ENCODE results near the gene SMAD2. TPM values are rescaled to one million over a fixed set of nuclear protein-coding genes. Genes with fewer than 3 reads are reported as not detected.

SMAD2 gene
- total RNA-seq (2012; rRNA removed): 23.2 and 24.1 TPM in 2 replicates

DNA sequence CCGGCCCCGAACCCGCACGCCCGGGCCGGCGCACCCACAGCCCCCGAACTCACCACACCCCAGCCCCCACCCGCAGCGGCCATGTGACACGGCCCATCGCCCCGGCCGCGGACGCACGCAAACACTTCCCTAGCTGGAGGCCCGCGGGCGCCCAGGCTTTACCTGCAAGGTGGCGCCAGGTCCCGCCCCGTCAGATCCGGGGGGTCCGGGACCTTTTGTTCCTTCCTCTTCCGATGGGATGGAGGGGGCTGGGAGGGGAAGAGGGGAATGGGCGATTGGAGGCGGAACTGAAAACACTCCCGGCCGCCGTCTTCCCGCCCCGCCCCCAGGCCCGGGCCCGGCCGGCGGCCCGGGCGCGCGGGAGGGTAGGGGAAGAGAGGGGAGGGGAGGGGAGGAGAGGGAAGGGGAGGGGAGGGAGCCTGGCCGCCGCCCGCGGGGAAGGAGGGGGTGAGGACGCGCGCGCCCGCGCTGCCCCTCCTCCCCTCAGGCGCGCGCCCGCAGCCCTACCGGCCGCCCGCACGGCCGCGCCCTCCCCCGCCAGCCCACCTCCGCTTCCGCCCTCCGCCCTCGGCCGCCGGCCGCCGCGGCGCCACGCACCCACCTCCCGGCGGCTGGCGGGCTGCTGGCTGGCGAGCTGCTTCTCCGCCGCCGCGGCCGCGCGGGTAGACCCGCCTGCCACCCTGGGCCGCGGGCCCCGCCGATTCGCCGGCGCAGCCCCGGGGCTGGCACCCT is at the start of gene SMAD2:
SMAD2 (minus strand) TSS at position 461 of the 732 bp plus-strand sequence. CDS start 33,903 bp downstream, outside the sequence.
- Histone ChIP-seq H3K4me1 (ENCODE audit: control insufficient read depth, insufficient read depth, low read length) (peaks cover 17% of the 10 kb centered on the region), H3K27me3 (ENCODE audit: control insufficient read depth, insufficient read depth, low read length) (peaks cover 12% of the 10 kb centered on the region), H3K4me3 (ENCODE audit: low read length) (peak within 1 kb of the TSS; percentile 80), H3K4me2 (ENCODE audit: low read length) (peak within 1 kb of the TSS; percentile 83), H3K36me3 (ENCODE audit: insufficient read depth, low read length) (no peaks in the 10 kb centered on the region), H3K9ac (ENCODE audit: low read depth, low read length) (peak within 1 kb of the TSS; percentile 86), H3K9me3 (replicated peaks; ENCODE audit: low read length) (no peaks in the 10 kb centered on the region)

DNA sequence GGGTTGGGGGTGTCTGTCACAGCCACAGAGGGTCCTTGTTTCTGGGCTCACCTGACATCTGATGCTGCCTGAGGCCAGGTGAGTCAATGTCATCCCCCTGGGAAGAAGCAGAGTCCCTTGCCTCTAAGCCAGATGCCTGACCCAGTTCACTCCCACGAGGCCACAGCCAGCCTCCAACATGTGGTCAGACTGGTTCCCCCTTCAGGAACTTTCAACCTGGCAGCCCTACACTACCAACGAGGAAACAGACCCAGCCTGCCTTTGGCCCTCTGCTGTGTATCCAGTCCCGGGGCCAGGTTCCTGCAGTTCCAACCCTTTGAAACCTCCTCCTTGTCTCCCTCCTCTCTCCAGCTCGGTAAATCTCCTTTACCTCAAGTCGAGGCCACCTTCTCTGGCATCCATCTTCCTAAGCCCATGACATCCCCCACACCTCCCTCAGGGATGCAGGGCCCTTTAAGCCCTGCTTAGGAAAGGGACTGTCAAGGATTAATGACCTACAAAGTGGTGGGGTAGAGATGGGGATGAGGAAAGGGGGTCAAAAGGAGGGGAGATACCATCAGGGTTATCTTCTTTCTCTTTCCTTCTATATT is 49.2 kb upstream of the SMAD2 start:
- Histone ChIP-seq H3K9ac (ENCODE audit: low read depth, low read length) (no peak overlapping the region), H3K4me1 (ENCODE audit: control insufficient read depth, insufficient read depth, low read length) (no peaks in the 10 kb centered on the region), H3K36me3 (ENCODE audit: insufficient read depth, low read length) (no peaks in the 10 kb centered on the region), H3K9me3 (replicated peaks; ENCODE audit: low read length) (no peaks in the 10 kb centered on the region), H3K4me2 (ENCODE audit: low read length) (no peak overlapping the region), H3K4me3 (ENCODE audit: low read length) (no peak overlapping the region), H3K27me3 (ENCODE audit: control insufficient read depth, insufficient read depth, low read length) (peaks cover 43% of the 10 kb centered on the region)

DNA sequence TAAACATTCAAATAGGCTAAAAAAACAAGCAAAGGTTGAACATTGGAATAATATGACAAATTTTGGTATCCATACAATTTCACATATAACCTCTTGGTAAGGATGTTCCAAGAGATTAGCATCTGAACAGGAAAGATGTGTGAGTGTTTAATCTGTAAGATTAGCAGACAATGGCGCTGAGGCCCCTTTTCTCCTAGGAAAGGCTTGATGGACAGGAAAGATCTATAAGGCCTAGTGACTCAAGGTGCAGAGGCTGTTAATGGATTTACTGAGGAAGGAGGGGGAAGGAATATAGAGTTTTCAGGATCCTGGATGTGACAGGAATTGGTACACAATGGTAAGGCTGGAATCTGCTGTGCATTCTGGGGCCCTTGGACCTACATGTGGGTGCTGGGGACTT is 48.1 kb upstream of the SMAD2 start:
- peaks cover 45% of the 10 kb centered on the region for H3K27me3 ChIP-seq (ENCODE audit: control insufficient read depth, insufficient read depth, low read length)
- no peak overlapping the region for H3K4me2 ChIP-seq (ENCODE audit: low read length)
- no peaks in the 10 kb centered on the region for H3K4me1 ChIP-seq (ENCODE audit: control insufficient read depth, insufficient read depth, low read length)
- H3K4me3 ChIP-seq (ENCODE audit: low read length): no peak overlapping the region
- H3K9ac ChIP-seq (ENCODE audit: low read depth, low read length): no peak overlapping the region
- H3K36me3 ChIP-seq (ENCODE audit: insufficient read depth, low read length): no peaks in the 10 kb centered on the region
- H3K9me3 ChIP-seq (replicated peaks; ENCODE audit: low read length): no peaks in the 10 kb centered on the region

DNA sequence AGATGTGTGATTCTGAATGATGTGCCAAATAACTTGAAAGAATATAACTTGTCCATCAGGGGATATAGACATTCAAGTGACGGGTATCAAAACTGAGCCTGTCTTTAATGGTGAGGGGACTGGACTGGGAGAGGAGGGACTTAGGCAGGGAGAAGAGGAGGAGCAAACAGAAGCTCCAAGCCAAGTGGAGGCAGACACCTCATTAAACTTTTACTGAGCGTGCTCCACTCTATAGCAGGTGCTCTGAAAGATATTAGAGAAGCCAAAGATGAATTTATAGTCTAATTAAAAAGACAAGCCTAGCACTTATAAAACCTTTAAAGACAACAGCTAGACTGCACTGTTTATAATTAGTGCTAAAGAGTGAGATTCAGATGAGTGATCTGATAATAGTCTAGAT is 47.7 kb upstream of the SMAD2 start:
- H3K27me3 ChIP-seq (ENCODE audit: control insufficient read depth, insufficient read depth, low read length): peaks cover 50% of the 10 kb centered on the region
- no peak overlapping the region for H3K4me2 ChIP-seq (ENCODE audit: low read length)
- no peaks in the 10 kb centered on the region for H3K4me1 ChIP-seq (ENCODE audit: control insufficient read depth, insufficient read depth, low read length)
- H3K4me3 ChIP-seq (ENCODE audit: low read length): no peak overlapping the region
- no peak overlapping the region for H3K9ac ChIP-seq (ENCODE audit: low read depth, low read length)
- H3K9me3 ChIP-seq (replicated peaks; ENCODE audit: low read length): no peaks in the 10 kb centered on the region
- no peaks in the 10 kb centered on the region for H3K36me3 ChIP-seq (ENCODE audit: insufficient read depth, low read length)

DNA sequence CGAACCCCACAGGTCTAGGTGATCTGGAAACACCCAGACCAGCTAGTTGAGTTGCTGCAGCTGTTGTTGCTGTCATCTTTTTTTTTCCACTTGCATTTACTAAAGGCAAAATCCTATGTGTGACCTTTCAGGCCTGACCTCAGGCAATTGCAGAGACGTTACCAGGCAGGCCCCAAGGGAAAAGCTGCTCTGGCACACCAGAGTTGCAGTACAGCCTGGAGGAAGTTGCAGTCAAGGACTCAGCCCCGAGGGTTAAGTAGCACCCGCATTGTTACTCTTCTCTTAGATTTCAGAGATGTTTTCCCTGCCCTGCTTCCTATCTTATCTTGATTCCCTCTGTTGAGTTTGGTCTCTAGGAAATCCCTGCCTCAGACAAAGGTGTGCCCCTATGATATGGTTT is 45.2 kb upstream of the SMAD2 start:
- no peak overlapping the region for H3K9ac ChIP-seq (ENCODE audit: low read depth, low read length)
- H3K4me3 ChIP-seq (ENCODE audit: low read length): no peak overlapping the region
- H3K27me3 ChIP-seq (ENCODE audit: control insufficient read depth, insufficient read depth, low read length): peaks cover 53% of the 10 kb centered on the region
- H3K36me3 ChIP-seq (ENCODE audit: insufficient read depth, low read length): no peaks in the 10 kb centered on the region
- H3K4me1 ChIP-seq (ENCODE audit: control insufficient read depth, insufficient read depth, low read length): no peaks in the 10 kb centered on the region
- H3K4me2 ChIP-seq (ENCODE audit: low read length): no peak overlapping the region
- H3K9me3 ChIP-seq (replicated peaks; ENCODE audit: low read length): no peaks in the 10 kb centered on the region

DNA sequence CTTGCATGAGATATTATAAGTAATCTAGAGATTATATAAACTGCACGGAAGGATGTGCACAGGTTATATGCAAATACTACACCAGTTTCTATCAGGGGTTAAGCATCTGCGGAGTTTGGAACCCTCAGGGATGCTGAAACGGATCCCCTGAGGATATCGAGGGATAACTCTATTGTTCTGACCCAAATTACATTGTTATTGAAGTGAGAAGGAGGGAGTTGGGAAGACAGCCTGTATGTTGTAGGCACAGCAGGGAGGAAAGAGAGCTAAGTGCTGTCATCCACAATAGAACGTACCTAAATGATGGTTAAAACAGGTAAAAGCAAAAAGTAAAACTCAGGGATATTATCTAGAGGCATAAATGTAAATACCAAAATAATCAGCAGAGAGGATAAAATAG is 44.6 kb upstream of the SMAD2 start:
- H3K9me3 ChIP-seq (replicated peaks; ENCODE audit: low read length): no peaks in the 10 kb centered on the region
- no peak overlapping the region for H3K9ac ChIP-seq (ENCODE audit: low read depth, low read length)
- H3K36me3 ChIP-seq (ENCODE audit: insufficient read depth, low read length): no peaks in the 10 kb centered on the region
- no peaks in the 10 kb centered on the region for H3K4me1 ChIP-seq (ENCODE audit: control insufficient read depth, insufficient read depth, low read length)
- H3K4me3 ChIP-seq (ENCODE audit: low read length): no peak overlapping the region
- H3K4me2 ChIP-seq (ENCODE audit: low read length): no peak overlapping the region
- H3K27me3 ChIP-seq (ENCODE audit: control insufficient read depth, insufficient read depth, low read length): peaks cover 49% of the 10 kb centered on the region

DNA sequence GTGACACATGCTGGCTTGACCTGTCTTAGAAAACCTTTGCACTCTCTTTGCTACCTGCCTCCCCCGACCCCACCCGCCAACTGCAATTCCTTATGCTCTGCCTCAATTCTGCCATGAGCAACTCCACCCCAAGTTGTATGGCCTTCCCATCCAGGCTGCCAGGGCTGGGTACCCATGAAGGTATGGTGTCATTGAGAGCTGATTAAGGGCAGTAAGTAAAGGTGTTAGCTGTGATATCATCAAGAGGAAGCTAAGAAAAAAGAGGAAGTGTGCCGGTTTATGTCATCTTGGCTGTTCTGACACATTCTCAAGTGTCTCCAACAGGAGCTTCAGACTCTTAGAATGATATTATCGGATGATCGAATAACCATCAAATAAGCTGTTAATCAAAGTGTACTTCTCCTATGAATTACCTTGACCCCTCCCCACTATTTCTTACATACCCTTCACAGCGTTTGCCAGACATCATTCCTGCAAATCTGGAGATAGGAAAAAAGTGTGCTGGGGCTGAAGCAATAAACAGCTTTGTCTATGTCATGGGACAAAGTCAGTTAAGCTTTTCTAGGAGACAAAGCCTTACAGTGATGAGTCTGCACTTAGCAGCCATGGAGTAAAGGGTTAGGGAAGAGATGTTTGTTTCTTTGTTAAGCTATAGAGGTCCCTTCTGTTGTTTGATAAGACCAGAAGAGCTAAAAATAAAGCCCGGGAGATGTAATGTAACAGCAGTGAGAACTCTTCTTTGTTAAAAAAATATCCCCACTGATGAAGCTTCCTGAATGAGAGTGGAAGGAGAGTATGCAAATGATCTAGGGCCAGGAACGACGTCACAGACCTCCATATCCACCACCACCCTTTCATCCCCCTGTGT is 40.4 kb upstream of the SMAD2 start:
- Histone ChIP-seq H3K4me2 (ENCODE audit: low read length) (no peak overlapping the region), H3K27me3 (ENCODE audit: control insufficient read depth, insufficient read depth, low read length) (peaks cover 30% of the 10 kb centered on the region), H3K36me3 (ENCODE audit: insufficient read depth, low read length) (no peaks in the 10 kb centered on the region), H3K9me3 (replicated peaks; ENCODE audit: low read length) (no peaks in the 10 kb centered on the region), H3K4me3 (ENCODE audit: low read length) (no peak overlapping the region), H3K4me1 (ENCODE audit: control insufficient read depth, insufficient read depth, low read length) (peaks cover 12% of the 10 kb centered on the region), H3K9ac (ENCODE audit: low read depth, low read length) (no peak overlapping the region)

DNA sequence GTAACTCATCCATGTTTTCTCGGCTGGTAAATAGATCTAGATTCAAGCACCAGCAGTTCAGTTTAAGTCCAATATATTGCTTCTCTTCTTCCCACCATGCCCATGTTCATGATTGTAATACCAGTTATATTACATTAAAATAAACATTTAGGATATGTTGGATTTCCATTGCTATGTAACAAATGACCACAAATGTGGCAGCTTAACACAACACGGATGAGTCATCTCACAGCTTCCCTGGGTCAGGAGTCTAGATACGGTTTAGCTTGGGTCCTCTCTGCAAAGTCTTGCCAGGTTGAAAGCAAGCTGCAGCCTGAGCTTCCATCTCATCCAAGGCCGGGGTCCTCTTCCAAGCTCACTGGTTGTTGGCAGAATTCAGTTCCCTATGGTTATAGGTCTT is 39.4 kb upstream of the SMAD2 start:
- Histone ChIP-seq H3K9me3 (replicated peaks; ENCODE audit: low read length) (no peaks in the 10 kb centered on the region), H3K4me1 (ENCODE audit: control insufficient read depth, insufficient read depth, low read length) (peaks cover 12% of the 10 kb centered on the region), H3K36me3 (ENCODE audit: insufficient read depth, low read length) (no peaks in the 10 kb centered on the region), H3K4me2 (ENCODE audit: low read length) (no peak overlapping the region), H3K9ac (ENCODE audit: low read depth, low read length) (no peak overlapping the region), H3K4me3 (ENCODE audit: low read length) (no peak overlapping the region), H3K27me3 (ENCODE audit: control insufficient read depth, insufficient read depth, low read length) (peaks cover 21% of the 10 kb centered on the region)

DNA sequence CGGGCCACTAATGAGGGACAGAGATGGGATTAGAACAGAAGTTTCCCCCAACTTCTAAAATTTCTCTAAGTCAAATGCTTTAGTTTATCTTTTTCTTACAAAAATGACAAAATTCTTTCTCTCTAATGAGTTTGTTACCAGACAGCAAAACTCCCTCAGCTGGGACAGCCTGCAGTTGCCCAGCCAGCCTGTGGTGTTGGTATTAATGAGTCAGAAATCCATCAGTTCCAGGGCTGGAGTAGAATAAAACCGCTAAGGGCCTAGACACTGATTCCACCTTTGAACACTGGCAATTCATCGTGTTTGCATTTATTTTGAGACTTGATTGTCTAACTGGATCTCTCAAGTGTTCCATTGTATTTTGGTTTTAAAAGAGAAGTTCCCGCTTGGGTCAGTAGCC is 38.3 kb upstream of the SMAD2 start:
- H3K9me3 ChIP-seq (replicated peaks; ENCODE audit: low read length): no peaks in the 10 kb centered on the region
- no peak overlapping the region for H3K4me3 ChIP-seq (ENCODE audit: low read length)
- H3K36me3 ChIP-seq (ENCODE audit: insufficient read depth, low read length): no peaks in the 10 kb centered on the region
- peak overlapping the region; percentile 5 for H3K9ac ChIP-seq (ENCODE audit: low read depth, low read length)
- H3K27me3 ChIP-seq (ENCODE audit: control insufficient read depth, insufficient read depth, low read length): peaks cover 10% of the 10 kb centered on the region
- peak overlapping the region; percentile 46 for H3K4me2 ChIP-seq (ENCODE audit: low read length)
- H3K4me1 ChIP-seq (ENCODE audit: control insufficient read depth, insufficient read depth, low read length): peaks cover 12% of the 10 kb centered on the region

DNA sequence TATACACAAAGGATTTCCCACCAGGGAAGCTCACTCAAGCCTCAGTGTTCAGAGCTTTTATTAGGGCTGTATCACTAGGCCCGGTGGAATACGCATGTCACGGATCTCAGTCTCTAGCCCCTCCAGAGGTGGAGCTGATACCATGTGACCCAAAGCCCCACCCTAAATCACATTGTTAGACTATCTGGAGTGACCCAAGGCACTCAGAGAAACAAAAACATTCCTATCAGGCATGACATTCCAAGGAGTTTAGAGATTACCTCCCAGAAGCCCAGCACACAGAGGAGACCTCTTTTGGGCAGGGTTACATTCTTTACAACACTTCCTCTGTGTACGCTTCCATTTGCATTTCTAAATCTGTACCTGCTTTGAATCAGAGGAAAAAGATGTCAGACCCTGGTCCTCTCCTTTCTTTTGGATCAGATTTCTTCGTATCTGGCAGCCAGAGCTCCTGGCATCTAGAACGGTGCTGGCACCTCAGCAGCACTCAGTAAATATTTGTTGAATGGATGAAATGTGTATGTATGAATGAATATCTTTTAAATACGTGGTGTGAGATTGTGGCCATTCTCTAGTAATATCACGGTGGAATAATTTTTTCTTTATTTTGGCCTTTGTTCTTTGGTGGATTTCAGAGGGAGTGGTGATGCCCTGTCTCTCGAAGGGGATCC is 37.7 kb upstream of the SMAD2 start:
- H3K9ac ChIP-seq (ENCODE audit: low read depth, low read length): peak overlapping the region; percentile 5
- peaks cover 12% of the 10 kb centered on the region for H3K4me1 ChIP-seq (ENCODE audit: control insufficient read depth, insufficient read depth, low read length)
- H3K9me3 ChIP-seq (replicated peaks; ENCODE audit: low read length): no peaks in the 10 kb centered on the region
- H3K4me3 ChIP-seq (ENCODE audit: low read length): no peak overlapping the region
- H3K36me3 ChIP-seq (ENCODE audit: insufficient read depth, low read length): no peaks in the 10 kb centered on the region
- peaks cover 4% of the 10 kb centered on the region for H3K27me3 ChIP-seq (ENCODE audit: control insufficient read depth, insufficient read depth, low read length)
- peak overlapping the region; percentile 46 for H3K4me2 ChIP-seq (ENCODE audit: low read length)

DNA sequence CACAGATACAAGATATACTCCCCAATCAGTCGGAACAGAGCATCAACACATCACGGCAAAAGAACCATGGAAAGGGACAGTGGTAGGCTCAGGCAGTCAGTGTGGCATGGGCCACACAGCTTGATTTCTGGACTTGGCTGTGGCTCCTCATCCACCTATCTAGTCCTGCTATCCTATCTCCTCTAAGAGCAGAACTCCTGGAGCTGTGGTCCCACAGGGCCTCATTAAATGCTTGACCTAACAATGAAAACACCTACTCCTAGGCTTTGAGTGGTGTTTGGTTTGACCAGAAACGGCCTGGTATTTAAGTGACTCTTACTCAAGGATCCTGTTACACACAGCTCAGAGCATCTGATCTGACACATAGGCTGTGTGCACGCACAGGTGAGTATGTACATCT is 33.6 kb upstream of the SMAD2 start:
- Histone ChIP-seq H3K27me3 (ENCODE audit: control insufficient read depth, insufficient read depth, low read length) (peaks cover 5% of the 10 kb centered on the region), H3K9ac (ENCODE audit: low read depth, low read length) (no peak overlapping the region), H3K4me3 (ENCODE audit: low read length) (no peak overlapping the region), H3K4me1 (ENCODE audit: control insufficient read depth, insufficient read depth, low read length) (peaks cover 12% of the 10 kb centered on the region), H3K36me3 (ENCODE audit: insufficient read depth, low read length) (no peaks in the 10 kb centered on the region), H3K9me3 (replicated peaks; ENCODE audit: low read length) (no peaks in the 10 kb centered on the region), H3K4me2 (ENCODE audit: low read length) (no peak overlapping the region)

Data from skeletal muscle satellite cell (primary cell).